ENCODE results near the gene GLRA3.
"Not testable (repeated sequence)": the region's sequence is repeated elsewhere in the genome, so short reads cannot be mapped to it uniquely, and the experiment has no call there.

Gene GLRA3

DNA sequence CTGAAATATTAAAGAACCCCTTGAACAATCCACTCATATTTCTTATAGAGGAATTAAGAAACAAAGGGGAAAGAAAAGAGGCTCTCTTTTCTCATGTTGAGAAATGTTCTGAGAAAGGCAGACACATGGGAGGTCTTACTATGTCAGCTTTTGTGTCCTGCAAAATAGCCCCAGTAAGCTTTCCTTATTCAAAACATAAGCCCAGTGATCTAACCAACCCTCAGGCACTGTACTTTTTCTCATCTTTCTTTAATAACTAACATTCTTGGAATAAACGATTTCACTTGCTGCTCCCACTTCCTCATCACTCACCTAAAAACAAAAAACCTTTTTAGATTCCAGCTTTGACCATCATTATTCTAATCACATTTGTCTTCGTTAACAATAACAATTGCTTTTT is 115.9 kb downstream of the GLRA3 start:
- no peak for DNase-seq

DNA sequence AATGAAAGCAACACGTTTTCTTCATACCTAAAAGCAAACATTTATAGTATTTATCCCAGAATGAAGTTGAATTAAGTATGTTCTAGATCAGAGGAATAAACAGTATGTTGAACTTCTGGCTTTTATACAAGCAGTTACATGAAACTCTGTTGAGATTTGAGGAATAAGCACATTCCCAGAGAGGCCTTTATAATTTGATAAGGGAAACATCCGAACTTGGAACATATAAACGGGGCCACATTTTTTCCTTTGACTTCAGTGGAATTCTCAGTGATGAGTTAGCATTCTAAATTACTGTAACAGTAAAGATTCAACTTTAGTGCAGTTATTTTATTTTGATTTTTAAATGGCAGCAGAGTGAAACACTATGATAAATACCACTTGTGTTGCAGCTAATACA is 119.5 kb downstream of the GLRA3 start:
- DNase-seq: no peak

- DNase-seq: no peak
Measured at GRCh38 chr4:174708381-174708780, 120.7 kb downstream of the GLRA3 start.

DNA sequence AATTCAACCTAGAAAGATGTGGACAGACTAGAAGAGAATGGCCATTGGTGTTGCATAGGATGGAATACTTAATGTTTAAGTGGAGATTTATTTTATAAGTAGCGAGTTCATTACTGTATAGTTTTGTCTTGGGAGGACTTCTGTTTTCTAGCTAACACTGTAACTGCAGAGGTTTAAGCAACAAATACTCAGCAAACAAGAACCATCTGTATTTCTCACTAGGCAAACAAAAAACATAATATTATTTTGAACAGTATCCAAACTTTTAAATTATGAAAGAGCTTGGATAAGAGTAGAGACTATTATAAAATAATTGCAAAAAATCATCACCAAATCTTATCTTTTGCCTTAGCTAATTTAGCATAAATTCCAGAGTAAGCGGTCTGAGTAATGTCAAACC is 121.1 kb downstream of the GLRA3 start:
- DNase-seq: no peak

- DNase-seq: no peak
Measured at GRCh38 chr4:174707051-174707676, 121.9 kb downstream of the GLRA3 start.

DNA sequence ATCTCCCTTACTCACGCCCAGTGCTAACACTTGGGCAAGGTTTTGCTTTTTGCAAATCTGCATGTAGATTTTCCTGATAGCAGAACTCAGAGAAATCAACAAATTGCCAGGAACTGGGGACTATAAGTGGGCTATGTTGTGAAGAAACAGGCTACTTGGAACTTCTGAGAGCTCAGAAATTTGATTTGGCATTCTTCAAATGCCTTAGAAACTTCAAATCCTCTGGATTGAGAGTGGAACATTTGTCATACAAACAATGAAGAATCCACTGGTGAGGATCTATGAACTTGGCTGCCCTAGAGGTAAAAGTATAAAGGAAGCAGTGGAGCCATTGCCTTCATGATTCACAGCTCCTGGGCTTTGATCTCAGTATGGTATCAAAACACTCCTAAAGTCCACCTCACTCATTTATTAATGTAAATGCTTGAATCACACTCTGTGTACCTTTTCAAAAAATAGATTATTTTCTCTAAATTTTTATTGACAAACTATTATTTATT is 126.0 kb downstream of the GLRA3 start:
- no peak for DNase-seq

- no peak for DNase-seq
Measured at GRCh38 chr4:174699654-174700053, 129.4 kb downstream of the GLRA3 start.

- DNase-seq: no peak
Measured at GRCh38 chr4:174697896-174698295, 131.2 kb downstream of the GLRA3 start.

- DNase-seq: no peak
Measured at GRCh38 chr4:174697202-174697601, 131.8 kb downstream of the GLRA3 start.

DNA sequence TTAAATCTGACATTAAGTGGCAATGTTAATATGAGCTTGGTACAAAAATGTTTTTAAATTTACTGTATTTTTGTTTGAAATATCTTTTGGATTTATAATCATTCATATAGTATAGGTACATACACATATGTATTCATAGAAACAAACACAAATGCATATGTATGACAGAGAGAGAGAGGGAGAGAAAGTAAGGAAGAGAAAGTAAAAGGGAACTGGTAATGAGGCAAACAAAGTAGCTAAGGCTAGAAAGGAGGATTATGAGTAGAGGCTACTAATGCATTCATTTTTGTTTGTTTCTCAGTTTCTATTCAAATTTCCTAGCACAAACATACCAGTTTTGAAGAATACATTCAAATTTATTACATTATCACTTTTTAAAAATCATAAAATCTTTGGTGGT is 132.4 kb downstream of the GLRA3 start:
- DNase-seq: no peak

DNA sequence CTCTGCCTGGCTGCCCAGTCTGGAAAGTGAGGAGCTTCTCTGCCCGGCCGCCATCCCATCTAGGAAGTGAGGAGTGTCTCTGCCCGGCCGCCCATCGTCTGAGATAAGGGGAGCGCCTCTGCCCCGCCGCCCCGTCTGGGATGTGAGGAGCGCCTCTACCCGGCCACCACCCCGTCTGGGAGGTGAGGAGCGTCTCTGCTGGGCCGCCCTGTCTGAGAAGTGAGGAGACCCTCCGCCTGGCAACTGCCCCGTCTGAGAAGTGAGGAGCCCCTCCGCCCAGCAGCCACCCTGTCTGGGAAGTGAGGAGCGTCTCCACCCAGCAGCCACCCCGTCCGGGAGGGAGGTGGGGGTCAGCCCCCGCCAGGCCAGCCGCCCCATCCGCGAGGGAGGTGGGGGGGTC is 137.2 kb downstream of the GLRA3 start:
- DNase-seq: not testable (repeated sequence)

DNA sequence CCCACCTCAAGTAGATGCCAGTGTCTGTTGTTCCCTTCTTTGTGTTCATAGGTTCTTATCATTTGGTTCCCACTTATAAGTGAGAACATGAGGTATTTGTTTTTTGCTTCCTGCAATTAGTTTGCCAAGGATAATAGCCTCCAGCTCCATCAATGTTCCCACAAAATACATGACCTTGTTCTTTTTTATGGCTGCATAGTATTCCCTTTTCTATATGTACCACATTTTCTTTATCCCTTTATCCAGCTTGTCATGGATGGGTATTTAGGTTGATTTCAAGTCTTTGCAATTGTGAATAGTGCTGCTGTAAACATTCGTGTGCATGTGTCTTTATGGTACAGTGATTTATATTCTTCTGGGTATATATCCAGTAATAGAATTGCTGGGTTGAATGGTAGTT is 138.4 kb downstream of the GLRA3 start:
- DNase-seq: no peak

DNA sequence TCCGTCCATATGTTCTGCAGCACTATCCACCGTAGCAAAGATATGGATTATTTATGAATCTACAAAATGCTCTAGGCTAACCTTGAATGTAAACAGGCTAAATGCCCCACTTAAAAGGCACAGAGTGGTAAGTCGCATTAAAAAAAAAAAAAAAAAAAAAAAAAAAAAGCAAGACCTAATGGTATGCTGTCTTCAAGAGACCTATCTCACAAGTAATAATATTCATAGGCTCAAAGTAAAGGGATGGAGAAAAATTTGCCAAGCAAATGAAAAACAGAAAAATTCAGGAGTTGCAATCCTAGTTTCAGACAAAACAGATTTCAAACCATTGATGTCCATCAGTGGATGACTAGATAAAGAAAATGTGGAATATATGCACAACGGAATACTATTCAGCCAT is 139.4 kb downstream of the GLRA3 start:
- DNase-seq: no peak

DNA sequence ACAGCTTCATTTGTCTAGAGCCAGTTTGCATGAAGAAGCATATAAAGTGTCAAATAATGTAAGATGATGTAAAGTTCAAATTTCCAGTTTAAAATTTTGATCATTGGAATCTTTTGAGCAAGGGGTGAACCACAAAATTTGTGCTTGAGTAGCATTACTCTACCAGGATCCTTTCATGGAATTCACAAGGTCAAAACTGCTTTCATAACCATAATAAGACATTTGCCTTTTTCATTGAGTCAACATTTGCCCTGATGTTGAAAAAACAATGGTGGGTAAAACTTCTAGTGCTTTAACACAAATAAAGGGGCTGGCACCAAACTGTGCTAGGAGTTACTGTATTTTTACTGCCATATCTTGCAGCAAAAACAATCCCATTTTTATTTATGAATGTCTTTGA is 142.2 kb downstream of the GLRA3 start:
- DNase-seq: no peak

GRCh38 chr4:174681723-174682300 is 147.2 kb downstream of the GLRA3 start:
- no peak for DNase-seq

- no peak for DNase-seq
Measured at GRCh38 chr4:174674305-174674840, 154.7 kb downstream of the GLRA3 start.

- DNase-seq: no peak
Measured at GRCh38 chr4:174673865-174674264, 155.2 kb downstream of the GLRA3 start.

- DNase-seq: no peak
Measured at GRCh38 chr4:174672276-174672675, 156.8 kb downstream of the GLRA3 start.

- no peak for DNase-seq
Measured at GRCh38 chr4:174669270-174669669, 159.8 kb downstream of the GLRA3 start.

- DNase-seq: no peak
Measured at GRCh38 chr4:174665799-174666198, 163.2 kb downstream of the GLRA3 start.

GRCh38 chr4:174663216-174663615 is 165.8 kb downstream of the GLRA3 start:
- no peak for DNase-seq

- DNase-seq: no peak
Measured at GRCh38 chr4:174658246-174658645, 170.8 kb downstream of the GLRA3 start.

DNA sequence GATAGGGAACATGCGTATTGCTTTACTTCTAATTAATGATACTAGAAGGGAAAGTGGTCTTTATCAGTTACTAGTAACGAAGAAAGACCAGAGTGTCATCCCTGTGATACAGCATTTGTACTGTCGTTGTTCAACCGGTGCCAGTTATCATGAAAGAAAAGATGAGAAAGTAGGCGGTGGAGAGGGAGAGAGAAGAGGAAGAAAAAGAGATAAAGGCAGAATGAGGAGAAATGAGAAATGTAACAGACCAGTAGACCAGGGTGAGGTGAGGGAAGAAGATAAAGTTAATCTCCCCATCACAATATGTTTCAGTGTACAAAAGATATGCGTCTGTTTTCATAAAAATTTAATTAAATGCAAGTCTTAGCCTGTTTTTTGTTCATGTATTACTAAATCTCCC is 171.6 kb downstream of the GLRA3 start:
- no peak for DNase-seq

DNA sequence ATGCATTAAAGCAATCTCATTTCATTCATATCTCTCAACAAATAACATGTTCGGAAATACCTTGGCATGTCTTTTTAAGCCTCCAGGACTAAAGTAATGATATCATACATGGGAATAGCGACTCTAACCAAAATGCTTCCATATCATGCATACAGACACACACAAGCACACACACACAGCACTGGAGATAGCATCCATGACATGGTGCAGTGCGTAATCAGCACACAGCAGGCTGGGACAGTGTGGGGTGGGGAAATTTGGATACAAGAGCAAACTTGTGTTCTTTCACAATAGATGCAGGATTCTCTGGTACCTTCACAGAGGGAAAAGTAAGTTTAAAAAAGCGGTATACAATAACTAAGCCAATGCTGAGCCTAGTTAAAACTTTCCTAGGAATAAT is 174.4 kb downstream of the GLRA3 start:
- DNase-seq: no peak
